GM11168 (cell line): ENCODE data around the gene GALNT17.

Experiments
- in situ Hi-C: fragments of 300-500 bp; cut with MboI; formaldehyde crosslinking; loops from one replicate; pipeline ENCODE4 v1.12.0; 2022; ENCODE audit warnings: low sequenced_read_pairs; ENCODE audit not compliant: unreplicated experiment

Gene GALNT17

GRCh38 chr7:71364551-71364950 is 232.6 kb downstream of the GALNT17 start:
- in situ Hi-C loops, result no loop called here

GRCh38 chr7:71372991-71373390 is 241.0 kb downstream of the GALNT17 start:
- in situ Hi-C loops, result no loop called here

- in situ Hi-C loops, result no loop called here
These were observed 245.1 kb downstream of the GALNT17 start for GRCh38 chr7:71377062-71377461.

GRCh38 chr7:71377469-71377868 is 245.5 kb downstream of the GALNT17 start:
- in situ Hi-C loops, result no loop called here

GRCh38 chr7:71384094-71384493 is 252.2 kb downstream of the GALNT17 start:
- in situ Hi-C loops, result no loop called here

GRCh38 chr7:71385330-71385729 is 253.4 kb downstream of the GALNT17 start:
- in situ Hi-C loops, result no loop called here

GRCh38 chr7:71386152-71386785 is 254.3 kb downstream of the GALNT17 start:
- in situ Hi-C loops, result no loop called here

GRCh38 chr7:71388181-71388580 is 256.2 kb downstream of the GALNT17 start:
- in situ Hi-C loops, result no loop called here

- in situ Hi-C loops, result no loop called here
These were observed 258.0 kb downstream of the GALNT17 start for GRCh38 chr7:71389976-71390375.

GRCh38 chr7:71393661-71394060 is 261.7 kb downstream of the GALNT17 start:
- in situ Hi-C loops, result no loop called here

GRCh38 chr7:71402684-71403083 is 270.7 kb downstream of the GALNT17 start:
- in situ Hi-C loops, result no loop called here

GRCh38 chr7:71403202-71403946 is 271.4 kb downstream of the GALNT17 start:
- in situ Hi-C loops, result no loop called here

GRCh38 chr7:71404726-71405345 is 272.9 kb downstream of the GALNT17 start:
- in situ Hi-C loops, result no loop called here

GRCh38 chr7:71408271-71408670 is 276.3 kb downstream of the GALNT17 start:
- in situ Hi-C loops, result no loop called here

- in situ Hi-C loops, result no loop called here
These were observed 277.7 kb downstream of the GALNT17 start for GRCh38 chr7:71409550-71410157.

GRCh38 chr7:71411475-71411874 is 279.5 kb downstream of the GALNT17 start:
- in situ Hi-C loops, result no loop called here

- in situ Hi-C loops, result no loop called here
These were observed 282.5 kb downstream of the GALNT17 start for GRCh38 chr7:71414490-71414889.

GRCh38 chr7:71419546-71420337 is 287.8 kb downstream of the GALNT17 start:
- in situ Hi-C loops, result no loop called here

- in situ Hi-C loops, result no loop called here
These were observed 290.2 kb downstream of the GALNT17 start for GRCh38 chr7:71422104-71422503.
